Left ventricle myocardium inferior (tissue), 1 donor: ENCODE results near the gene CPLX4. TPM values are rescaled to one million over a fixed set of nuclear protein-coding genes. Genes with fewer than 3 reads are reported as not detected.

Source experiments
- DNase-seq: peaks from one replicate; pipeline ENCODE4 v3.0.0-alpha.2; 2020
- H3K27ac ChIP-seq: fragments of 200-600 bp; replicated peaks from 2 replicates; pipeline ENCODE4 v1.8.0; 2021
- H3K27me3 ChIP-seq: fragments of 200-600 bp; 2 replicates; pipeline ENCODE4 v1.8.0; 2021; ENCODE audit warnings: low read depth
- H3K36me3 ChIP-seq: fragments of 200-600 bp; 2 replicates; pipeline ENCODE4 v1.8.0; 2021
- H3K4me1 ChIP-seq: fragments of 200-600 bp; 2 replicates; pipeline ENCODE4 v1.8.0; 2021
- H3K4me3 ChIP-seq: fragments of 200-600 bp; 2 replicates; pipeline ENCODE4 v1.8.0; 2021; ENCODE audit warnings: mild to moderate bottlenecking, moderate library complexity
- H3K9me3 ChIP-seq: fragments of 200-600 bp; replicated peaks from 2 replicates; pipeline ENCODE4 v1.8.0; 2021
- intact Hi-C: fragments of 100-400 bp; cut with micrococcal nuclease; formaldehyde crosslinking; loops from one replicate; pipeline ENCODE4 v1.11.0; 2022
- total RNA-seq: library from RNA; stranded (reverse); fragmentation: NEBNext Ultra II Directional; extraction: Animal tissue kit (Norgen Biotek cat#: 25700); gene quantifications from one replicate; pipeline ENCODE4 v1.2.1, GENCODE V29; 2021
- TF ChIP-seq, protein P1 (sequence below): fragments of 200-600 bp; IDR thresholded peaks from 2 replicates; pipeline ENCODE4 v1.8.0; 2021; ENCODE audit warnings: antibody characterized with exemption, mild to moderate bottlenecking, borderline replicate concordance
- donor health status: DM: no; HTN: yes; CAD: no; lungs with severe emphysema.

CPLX4 gene
- total RNA-seq, 1 donor from 2014 or later = not detected

DNA sequence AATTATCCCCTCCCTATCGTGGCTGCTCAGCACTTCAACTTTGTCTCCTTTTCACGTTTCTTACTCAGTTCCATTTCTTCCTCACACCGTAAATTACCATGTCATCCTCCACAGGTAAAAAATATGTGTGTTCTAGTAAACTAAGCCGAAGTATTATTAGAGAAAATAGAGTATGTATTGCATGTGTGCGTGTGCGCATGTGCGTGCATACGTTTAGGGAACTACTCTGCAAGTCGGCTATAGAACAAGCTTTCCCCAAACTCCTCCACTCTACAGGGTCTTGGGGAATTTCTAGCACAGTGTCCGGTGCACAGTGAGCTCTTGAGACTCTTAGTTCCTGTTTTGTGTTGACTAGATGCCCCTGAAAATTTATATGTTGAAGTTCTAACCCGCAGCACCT lies 36.1 kb downstream of the CPLX4 start:
- H3K27me3 ChIP-seq = no peaks in the 10 kb centered on the region
- H3K36me3 ChIP-seq = no peaks in the 10 kb centered on the region
- no peak for DNase-seq
- no peak overlapping the region for H3K4me3 ChIP-seq
- intact Hi-C loops = no loop called here
- no peaks in the 10 kb centered on the region for H3K9me3 ChIP-seq
- TF ChIP-seq, protein P1, sequence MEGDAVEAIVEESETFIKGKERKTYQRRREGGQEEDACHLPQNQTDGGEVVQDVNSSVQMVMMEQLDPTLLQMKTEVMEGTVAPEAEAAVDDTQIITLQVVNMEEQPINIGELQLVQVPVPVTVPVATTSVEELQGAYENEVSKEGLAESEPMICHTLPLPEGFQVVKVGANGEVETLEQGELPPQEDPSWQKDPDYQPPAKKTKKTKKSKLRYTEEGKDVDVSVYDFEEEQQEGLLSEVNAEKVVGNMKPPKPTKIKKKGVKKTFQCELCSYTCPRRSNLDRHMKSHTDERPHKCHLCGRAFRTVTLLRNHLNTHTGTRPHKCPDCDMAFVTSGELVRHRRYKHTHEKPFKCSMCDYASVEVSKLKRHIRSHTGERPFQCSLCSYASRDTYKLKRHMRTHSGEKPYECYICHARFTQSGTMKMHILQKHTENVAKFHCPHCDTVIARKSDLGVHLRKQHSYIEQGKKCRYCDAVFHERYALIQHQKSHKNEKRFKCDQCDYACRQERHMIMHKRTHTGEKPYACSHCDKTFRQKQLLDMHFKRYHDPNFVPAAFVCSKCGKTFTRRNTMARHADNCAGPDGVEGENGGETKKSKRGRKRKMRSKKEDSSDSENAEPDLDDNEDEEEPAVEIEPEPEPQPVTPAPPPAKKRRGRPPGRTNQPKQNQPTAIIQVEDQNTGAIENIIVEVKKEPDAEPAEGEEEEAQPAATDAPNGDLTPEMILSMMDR = no peak
- H3K4me1 ChIP-seq = no peaks in the 10 kb centered on the region
- H3K27ac ChIP-seq = no peak overlapping the region

DNA sequence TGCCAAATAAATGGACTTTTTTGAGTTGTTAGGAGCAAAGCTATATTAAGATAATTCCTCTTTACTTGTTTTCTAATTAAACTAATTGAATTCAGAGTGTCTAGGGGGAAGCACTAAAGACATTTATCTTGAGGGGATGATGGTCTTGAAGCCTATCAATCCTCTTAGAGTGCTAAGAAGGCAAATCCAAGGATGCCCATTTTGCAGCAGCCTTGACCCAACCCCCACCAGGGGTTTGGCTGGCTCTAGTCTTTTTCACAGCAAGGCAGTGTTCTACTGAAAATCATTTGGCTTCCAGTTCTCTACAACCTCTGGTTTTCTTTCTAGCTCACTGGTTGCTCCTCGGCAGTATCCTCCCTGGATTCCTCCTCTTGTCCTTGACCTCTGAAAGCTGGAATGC lies 38.7 kb downstream of the CPLX4 start:
- no peaks in the 10 kb centered on the region for H3K4me1 ChIP-seq
- no peak overlapping the region for H3K4me3 ChIP-seq
- intact Hi-C loops = no loop called here
- no peaks in the 10 kb centered on the region for H3K36me3 ChIP-seq
- DNase-seq = no peak
- H3K27me3 ChIP-seq = no peaks in the 10 kb centered on the region
- H3K9me3 ChIP-seq = no peaks in the 10 kb centered on the region
- no peak overlapping the region for H3K27ac ChIP-seq
- TF ChIP-seq, protein P1 = no peak

DNA sequence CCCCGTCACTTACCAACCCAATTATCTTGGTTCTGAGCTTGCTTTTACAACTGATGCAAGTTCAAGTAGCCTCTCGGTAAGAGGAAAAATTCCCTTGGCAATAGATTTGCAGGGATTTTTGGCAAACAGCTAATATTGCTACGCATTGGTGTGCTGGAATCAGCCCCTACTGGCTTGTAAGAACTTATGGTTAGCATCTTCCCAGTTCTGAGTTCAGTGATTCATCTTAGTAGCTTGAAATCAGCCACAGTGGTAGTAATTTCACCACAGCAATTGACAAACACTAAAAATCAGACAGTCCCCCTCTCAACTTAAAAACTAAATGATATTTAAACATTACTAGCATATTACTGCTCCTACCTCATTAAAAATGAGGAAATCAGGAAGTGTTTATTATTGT lies 39.3 kb downstream of the CPLX4 start:
- Histone ChIP-seq H3K4me1 (peaks cover 1% of the 10 kb centered on the region), H3K36me3 (no peaks in the 10 kb centered on the region), H3K9me3 (no peaks in the 10 kb centered on the region), H3K4me3 (no peak overlapping the region), H3K27ac (no peak overlapping the region), H3K27me3 (no peaks in the 10 kb centered on the region)
- no peak for DNase-seq
- TF ChIP-seq, protein P1 = no peak
- intact Hi-C loops = no loop called here

DNA sequence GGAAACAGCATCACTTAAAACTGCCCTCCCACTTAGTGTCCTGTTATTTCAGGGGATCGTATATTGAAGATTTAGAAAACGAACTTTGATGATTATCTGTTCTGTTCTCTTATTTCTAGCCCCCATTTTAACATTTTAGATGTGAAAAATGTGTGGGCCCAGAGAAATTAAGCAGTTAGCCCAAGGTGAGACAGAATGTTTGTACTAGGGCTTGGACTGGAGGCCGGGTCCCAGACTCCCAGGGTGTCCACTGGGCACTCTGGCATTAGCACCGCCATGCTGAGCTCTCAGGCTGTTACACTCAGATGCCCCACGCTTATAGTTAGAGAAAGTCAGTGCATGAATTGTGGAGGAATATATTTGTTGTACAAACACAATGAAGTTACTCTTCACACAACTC lies 39.7 kb downstream of the CPLX4 start:
- H3K4me3 ChIP-seq = no peak overlapping the region
- H3K27ac ChIP-seq = no peak overlapping the region
- no peaks in the 10 kb centered on the region for H3K9me3 ChIP-seq
- intact Hi-C loops = no loop called here
- DNase-seq = no peak
- H3K4me1 ChIP-seq = peaks cover 5% of the 10 kb centered on the region
- TF ChIP-seq, protein P1 = no peak
- no peaks in the 10 kb centered on the region for H3K36me3 ChIP-seq
- no peaks in the 10 kb centered on the region for H3K27me3 ChIP-seq

DNA sequence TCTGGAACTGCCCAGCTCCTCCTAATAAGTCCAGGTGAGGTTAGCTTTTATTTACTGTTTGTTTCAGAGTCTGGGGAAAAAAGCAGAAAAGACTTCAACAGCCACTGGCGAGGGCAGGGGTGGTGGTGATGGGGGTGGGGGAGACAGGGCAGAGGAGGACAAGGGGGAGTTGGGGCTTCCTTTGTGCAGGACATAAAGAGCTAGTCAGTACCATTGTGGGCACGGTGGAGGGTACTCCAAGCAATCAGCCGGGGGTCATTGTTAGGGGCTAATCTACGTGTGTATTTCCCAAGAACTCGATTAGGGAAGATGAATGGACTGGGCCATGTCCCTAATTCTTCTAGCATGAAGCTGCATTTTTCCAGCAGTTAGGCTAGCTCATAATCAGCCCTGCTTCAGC lies 42.4 kb downstream of the CPLX4 start:
- peaks cover 22% of the 10 kb centered on the region for H3K4me1 ChIP-seq
- no peaks in the 10 kb centered on the region for H3K27me3 ChIP-seq
- H3K27ac ChIP-seq = no peak overlapping the region
- TF ChIP-seq, protein P1 = no peak
- H3K4me3 ChIP-seq = no peak overlapping the region
- H3K9me3 ChIP-seq = no peaks in the 10 kb centered on the region
- intact Hi-C loops = no loop called here
- no peaks in the 10 kb centered on the region for H3K36me3 ChIP-seq
- DNase-seq = no peak
